ENCODE data around the gene VWC2.

VWC2 gene

DNA sequence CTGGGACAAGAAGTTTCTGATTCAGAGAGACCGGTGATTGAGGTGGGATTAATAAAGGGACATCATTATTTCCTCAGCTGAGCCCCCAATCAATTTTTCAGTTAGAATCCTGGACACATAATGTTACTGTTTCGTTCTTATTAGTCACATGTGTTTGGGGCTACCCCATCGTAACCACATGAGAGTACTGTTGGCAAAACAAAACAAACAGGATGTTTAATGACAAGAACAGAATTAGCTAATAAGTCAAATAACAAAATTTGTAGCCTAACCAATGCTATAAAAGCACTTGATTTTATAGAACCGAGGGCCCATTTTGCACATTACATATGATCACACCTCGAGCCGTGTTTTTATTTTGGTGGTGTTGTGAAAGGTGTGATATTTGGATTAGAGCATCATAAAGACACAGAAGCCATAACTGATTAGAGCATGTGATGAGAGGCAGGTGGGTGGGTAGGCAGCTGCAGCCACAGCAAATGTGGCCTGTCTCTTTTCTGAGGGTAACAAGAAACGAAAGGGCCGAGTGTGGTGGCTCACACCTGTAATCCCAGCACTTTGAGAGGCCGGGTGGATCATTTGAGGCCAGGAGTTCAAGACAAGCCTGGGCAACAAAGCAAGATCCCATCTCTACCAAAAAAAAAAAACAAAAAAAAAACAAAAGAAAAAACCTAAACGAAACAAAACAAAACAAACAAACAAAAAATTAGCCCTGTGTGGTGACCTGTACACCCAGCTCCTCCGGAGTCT is 1.8 kb upstream of the VWC2 start:
- Histone ChIP-seq H3K36me3 (no peaks in the 10 kb centered on the region), H3K9me3 (no peaks in the 10 kb centered on the region), H3K27ac (no peak overlapping the region), H3K27me3 (peaks cover 78% of the 10 kb centered on the region), H3K4me1 (ENCODE audit: control insufficient read depth in 1 of 2, insufficient read depth in 1 of 2, low read depth in 1 of 2, low read length in 1 of 2) (no peaks in the 10 kb centered on the region), H3K4me3 (ENCODE audit: low read depth in 1 of 2, low read length in 1 of 2) (no peak overlapping the region)
- TF ChIP-seq, protein P1, sequence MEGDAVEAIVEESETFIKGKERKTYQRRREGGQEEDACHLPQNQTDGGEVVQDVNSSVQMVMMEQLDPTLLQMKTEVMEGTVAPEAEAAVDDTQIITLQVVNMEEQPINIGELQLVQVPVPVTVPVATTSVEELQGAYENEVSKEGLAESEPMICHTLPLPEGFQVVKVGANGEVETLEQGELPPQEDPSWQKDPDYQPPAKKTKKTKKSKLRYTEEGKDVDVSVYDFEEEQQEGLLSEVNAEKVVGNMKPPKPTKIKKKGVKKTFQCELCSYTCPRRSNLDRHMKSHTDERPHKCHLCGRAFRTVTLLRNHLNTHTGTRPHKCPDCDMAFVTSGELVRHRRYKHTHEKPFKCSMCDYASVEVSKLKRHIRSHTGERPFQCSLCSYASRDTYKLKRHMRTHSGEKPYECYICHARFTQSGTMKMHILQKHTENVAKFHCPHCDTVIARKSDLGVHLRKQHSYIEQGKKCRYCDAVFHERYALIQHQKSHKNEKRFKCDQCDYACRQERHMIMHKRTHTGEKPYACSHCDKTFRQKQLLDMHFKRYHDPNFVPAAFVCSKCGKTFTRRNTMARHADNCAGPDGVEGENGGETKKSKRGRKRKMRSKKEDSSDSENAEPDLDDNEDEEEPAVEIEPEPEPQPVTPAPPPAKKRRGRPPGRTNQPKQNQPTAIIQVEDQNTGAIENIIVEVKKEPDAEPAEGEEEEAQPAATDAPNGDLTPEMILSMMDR (IDR thresholded peaks at IDR 0.05): no peak

GRCh38 chr7:49772916-49773217 is 571 bp upstream of the VWC2 start:
- no peak overlapping the region for H3K4me3 ChIP-seq (ENCODE audit: low read depth in 1 of 2, low read length in 1 of 2)
- TF ChIP-seq, protein P1 (IDR thresholded peaks at IDR 0.05): no peak
- no peaks in the 10 kb centered on the region for H3K4me1 ChIP-seq (ENCODE audit: control insufficient read depth in 1 of 2, insufficient read depth in 1 of 2, low read depth in 1 of 2, low read length in 1 of 2)
- H3K36me3 ChIP-seq: no peaks in the 10 kb centered on the region
- H3K9me3 ChIP-seq: no peaks in the 10 kb centered on the region
- H3K27ac ChIP-seq: no peak overlapping the region
- H3K27me3 ChIP-seq: peaks cover 84% of the 10 kb centered on the region

DNA sequence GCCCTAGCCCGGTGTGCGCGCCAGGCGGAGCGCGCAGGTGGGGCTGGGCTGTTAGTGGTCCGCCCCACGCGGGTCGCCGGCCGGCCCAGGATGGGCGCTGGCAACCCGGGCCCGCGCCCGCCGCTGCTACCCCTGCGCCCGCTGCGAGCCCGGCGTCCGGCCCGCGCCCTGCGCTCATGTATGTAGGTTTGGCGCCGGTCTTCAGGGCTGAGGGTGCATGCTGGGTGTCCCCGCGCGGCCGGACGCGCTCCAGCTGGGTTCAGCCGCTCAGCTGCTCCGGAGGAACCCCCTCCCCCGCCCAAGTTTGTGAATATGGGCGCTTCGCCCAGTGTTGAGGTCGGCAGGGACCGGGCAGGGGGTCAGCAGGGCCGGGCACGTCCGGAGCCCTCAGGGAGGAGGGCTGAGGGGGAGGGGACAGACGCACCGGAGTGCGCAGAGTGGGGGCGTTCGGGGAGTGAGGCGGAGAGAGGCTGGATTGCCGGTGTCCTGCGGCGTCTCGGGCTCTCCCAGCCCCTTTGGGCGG is 559 bp downstream of the VWC2 start:
- Histone ChIP-seq H3K4me3 (ENCODE audit: low read depth in 1 of 2, low read length in 1 of 2) (no peak overlapping the region), H3K27ac (no peak overlapping the region), H3K27me3 (peaks cover 89% of the 10 kb centered on the region), H3K36me3 (no peaks in the 10 kb centered on the region), H3K9me3 (no peaks in the 10 kb centered on the region), H3K4me1 (ENCODE audit: control insufficient read depth in 1 of 2, insufficient read depth in 1 of 2, low read depth in 1 of 2, low read length in 1 of 2) (no peaks in the 10 kb centered on the region)
- TF ChIP-seq, protein P1 (IDR thresholded peaks at IDR 0.05): no peak

DNA sequence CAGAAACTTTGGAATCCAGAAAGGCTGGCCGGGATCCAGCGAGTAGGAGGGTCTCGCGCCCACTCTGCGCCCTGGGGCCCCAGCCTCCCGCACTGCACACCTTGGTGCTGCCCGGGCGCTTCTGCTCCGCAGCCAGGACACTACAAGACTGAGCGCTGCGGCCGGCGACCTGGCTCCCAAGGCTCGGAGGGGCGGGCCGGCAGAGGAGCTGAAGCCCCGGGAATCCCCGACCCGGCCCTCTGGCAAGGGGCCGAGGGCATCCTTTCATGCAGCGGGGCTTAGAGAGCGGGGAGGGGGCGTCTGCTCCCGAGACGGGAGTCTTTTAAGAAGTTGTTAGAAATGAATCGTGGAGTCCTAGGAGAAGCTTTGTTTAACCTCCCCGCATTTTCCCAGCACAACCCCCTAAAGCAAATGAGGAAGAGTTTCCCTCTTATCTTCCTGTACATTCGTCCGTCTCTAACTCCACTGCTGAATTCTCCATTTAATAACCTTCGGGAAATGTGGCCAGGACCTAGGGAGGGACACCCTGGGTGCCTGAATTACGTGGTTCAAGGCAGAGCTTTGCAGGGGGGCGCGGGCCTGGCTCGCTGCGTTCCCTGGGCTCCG is 1.1 kb downstream of the VWC2 start:
- H3K4me3 ChIP-seq (ENCODE audit: low read depth in 1 of 2, low read length in 1 of 2): no peak overlapping the region
- H3K27me3 ChIP-seq: peaks cover 92% of the 10 kb centered on the region
- H3K27ac ChIP-seq: no peak overlapping the region
- TF ChIP-seq, protein P1 (IDR thresholded peaks at IDR 0.05): no peak
- no peaks in the 10 kb centered on the region for H3K9me3 ChIP-seq
- no peaks in the 10 kb centered on the region for H3K4me1 ChIP-seq (ENCODE audit: control insufficient read depth in 1 of 2, insufficient read depth in 1 of 2, low read depth in 1 of 2, low read length in 1 of 2)
- H3K36me3 ChIP-seq: no peaks in the 10 kb centered on the region

- H3K4me3 ChIP-seq (ENCODE audit: low read depth in 1 of 2, low read length in 1 of 2): no peak overlapping the region
- no peaks in the 10 kb centered on the region for H3K36me3 ChIP-seq
- no peaks in the 10 kb centered on the region for H3K9me3 ChIP-seq
- H3K4me1 ChIP-seq (ENCODE audit: control insufficient read depth in 1 of 2, insufficient read depth in 1 of 2, low read depth in 1 of 2, low read length in 1 of 2): no peaks in the 10 kb centered on the region
- peaks cover 97% of the 10 kb centered on the region for H3K27me3 ChIP-seq
- no peak overlapping the region for H3K27ac ChIP-seq
- TF ChIP-seq, protein P1 (IDR thresholded peaks at IDR 0.05): no peak
These were observed 1.9 kb downstream of the VWC2 start for GRCh38 chr7:49775065-49775948.

Measured in neutrophil (primary cell).